SW480 (cell line): ENCODE data around the gene MYO5B.
A peak's percentile ranks its signal among the peaks of the same experiment; 100 is the strongest.
"Not testable (repeated sequence)": the region's sequence is repeated elsewhere in the genome, so short reads cannot be mapped to it uniquely, and the experiment has no call there.

ENCODE experiments used
- DNase-seq: peaks from one replicate; pipeline ENCODE4 v3.0.0-alpha.2; 2016; ENCODE audit warnings: low spot score

Gene MYO5B

DNA sequence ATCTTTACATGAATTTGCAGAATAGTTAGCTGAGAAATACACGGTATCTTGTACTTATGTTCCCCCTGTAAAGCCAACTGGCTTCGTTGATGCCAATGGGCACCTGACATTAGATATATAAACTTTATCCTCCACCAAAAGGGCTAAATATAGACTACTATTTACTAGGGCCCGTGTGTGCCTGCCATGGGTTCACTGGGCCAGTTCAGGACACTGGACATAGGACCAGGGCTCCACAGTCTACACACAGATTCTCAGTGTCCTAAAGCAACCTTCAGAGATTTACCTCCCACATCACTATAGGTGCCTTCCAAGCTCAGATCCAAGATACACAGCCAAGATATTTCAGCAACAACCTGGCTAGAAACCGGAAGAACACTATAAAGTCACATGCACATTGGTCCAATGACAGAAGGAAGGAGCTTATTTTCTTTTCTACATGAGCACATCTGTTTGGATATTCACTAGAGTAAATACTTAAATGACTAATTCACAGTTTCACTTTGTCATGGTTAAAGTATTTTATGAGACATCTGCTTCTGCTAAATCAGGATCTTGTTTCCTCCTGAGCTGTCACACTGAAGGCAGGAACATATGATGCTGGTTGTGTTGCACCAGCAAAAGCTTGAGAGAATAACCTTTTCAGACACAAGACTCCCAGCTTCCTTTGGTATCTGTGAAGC lies 95.1 kb downstream of the MYO5B start:
- DNase-seq: peak; percentile 1

GRCh38 chr18:50097702-50098101 lies 97.2 kb downstream of the MYO5B start:
- DNase-seq: peak; percentile 11

DNA sequence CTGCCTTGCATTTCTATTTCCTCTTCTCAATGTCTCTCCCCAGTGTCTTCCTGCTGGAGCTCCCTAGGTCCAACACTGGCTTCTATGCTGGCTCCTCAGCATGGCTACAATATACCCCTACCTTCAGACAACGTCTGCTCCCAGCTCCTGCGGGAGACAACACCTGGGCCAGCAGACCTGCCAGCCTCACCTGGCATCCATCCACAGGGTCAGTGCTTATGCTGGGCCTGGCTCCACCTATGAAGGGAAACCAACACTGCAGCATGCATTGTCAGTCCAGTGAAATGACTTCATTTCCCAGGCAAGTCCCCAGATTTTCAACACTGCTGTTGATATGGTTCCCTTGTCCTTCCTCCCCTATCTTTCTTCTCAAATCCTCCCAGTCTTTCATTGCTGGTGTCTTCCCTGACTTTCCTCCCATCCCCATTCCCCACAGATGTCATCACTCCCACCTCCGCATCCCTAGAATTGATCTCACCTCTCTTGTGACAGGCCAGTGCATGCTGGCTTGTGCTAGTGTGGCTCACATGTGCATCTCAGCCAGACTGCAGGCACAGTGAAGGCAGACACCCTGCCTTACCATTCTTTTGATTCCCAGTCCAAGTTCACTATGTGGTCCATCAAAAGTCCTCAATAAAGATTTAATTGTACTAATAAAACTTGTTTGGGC lies 98.0 kb downstream of the MYO5B start:
- DNase-seq: no peak

- not testable (repeated sequence) for DNase-seq
Measured at GRCh38 chr18:50094786-50095185, 100.2 kb downstream of the MYO5B start.

- DNase-seq: no peak
Measured at GRCh38 chr18:50094221-50094773, 100.7 kb downstream of the MYO5B start.

DNA sequence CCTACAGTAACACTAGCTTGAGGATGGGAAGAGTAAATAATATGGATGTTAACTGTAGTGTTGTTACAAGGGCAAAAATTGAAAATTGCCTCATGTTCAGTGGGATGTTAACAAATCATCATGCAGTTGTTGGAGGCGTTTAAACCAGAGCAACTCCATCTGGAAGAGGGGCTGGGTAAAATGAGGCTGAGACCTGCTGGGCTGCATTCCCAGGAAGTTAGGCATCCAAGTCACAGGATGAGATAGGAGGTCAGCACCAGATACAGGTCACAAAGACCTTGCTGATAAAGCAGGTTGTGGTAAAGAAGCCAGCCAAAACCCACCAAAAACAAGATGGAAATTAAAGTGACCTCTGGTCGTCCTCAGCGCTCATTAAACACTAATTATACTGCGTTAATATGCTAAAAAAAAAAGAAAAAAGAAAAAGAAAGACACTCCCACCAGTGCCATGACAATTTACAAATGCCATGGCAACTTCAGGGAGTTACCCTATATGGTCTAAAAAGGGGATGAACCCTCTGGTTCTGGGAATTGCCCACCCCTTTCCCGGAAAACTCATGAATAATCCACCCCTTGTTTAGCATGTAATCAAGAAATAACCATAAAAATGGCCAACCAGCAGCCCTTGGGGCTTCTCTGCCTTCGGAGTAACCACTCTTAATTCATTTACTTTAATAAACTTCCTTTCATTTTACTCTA lies 101.4 kb downstream of the MYO5B start:
- no peak for DNase-seq

- no peak for DNase-seq
Measured at GRCh38 chr18:50092245-50092805, 102.6 kb downstream of the MYO5B start.

DNA sequence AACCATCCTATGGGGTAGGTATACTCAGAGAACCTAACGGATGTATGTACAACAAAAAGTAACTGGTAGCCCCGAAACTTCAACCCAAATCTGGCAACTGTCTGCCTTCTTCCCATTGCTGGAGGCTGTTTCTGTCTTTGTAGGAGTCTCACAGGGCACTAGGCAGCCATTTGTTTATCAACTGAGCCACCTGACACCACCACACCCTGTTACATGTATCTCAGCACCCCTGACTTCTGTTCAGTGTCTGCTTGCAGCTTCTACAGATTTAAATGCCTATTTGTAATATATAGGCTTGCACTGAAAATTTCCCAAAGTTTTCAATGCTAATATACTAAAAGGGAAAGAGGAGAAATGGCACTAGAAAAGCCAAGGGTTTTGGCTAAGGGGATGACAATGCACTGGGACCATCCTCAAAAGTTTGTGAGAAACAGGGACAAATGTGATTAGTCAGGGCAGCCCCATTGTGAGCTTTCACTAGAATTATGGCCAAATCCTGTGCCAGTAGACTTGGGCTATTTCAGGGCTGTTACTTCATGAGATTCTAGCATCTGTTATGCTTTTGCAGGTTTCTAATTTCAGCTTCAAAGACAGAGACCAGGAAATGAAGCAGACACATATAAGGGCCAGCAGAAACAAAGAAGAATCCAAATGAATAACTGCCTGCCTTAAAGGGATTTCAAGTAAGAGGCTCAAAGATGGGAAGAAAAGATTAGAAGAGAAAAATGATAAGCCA lies 103.3 kb downstream of the MYO5B start:
- DNase-seq: no peak

DNA sequence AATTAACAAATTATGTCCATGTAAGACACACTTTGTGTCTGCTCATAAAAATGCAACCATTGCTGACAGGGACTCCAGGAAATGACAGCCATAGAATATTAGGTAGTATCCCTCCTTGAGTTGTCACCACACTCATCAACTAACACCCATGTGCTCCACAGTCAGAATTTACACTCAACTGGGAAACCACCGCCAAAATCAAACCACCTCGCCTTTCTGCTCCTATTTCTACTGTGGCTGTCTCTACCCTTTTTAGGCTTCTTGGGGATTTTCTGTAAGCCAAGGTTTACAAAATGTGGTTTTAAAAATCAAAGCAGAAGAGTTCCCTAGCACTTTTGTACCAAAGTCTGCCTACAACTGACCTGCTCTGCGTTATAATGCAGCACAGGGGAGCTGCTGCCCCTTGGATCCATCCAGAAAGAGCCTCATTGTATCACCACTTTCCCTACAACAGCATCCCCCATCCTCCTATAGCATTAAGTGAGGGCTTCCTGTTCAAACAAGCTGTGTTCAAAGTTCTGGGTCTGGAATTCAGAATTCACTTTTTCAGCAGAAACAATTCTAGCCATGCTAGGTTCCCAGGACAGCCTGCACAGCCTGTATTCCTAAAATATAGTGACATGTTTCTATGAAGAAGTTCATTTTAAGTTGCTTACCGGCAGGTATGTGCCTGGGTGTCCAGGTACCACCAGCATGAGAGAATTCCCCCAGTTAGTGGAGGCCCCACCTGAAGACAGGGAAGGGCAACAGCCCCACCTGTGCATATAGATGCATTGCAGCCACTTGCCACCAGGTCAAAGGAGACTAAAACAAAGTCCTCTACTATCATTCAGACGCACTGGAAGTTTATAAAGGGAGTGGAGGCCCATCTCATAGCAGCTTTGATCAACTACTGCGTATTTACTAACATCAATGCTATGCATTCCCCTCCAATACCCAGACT lies 104.3 kb downstream of the MYO5B start:
- no peak for DNase-seq

- DNase-seq: no peak
Measured at GRCh38 chr18:50089702-50090101, 105.2 kb downstream of the MYO5B start.

DNA sequence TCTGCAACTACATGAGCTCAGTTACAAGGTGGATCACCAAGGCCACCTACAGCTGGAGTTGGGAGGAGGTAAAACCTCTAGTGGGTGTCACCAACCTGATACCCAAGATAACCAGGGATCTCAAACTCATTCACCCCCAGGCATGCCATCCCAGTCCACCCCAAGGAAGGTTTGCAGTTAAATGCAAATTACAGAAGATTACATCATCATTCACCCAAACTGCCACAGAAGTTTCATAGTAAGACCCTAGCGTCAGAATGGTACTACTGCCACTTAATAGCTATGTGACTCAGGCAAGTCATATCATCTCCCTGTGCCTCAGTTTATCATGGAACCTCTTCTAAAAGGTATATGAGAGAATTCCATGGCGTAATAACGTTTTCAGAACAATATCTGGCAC lies 111.2 kb downstream of the MYO5B start:
- DNase-seq: no peak

GRCh38 chr18:50080932-50081560 lies 113.9 kb downstream of the MYO5B start:
- DNase-seq: peak; percentile 68

- no peak for DNase-seq
Measured at GRCh38 chr18:50080316-50080715, 114.6 kb downstream of the MYO5B start.

GRCh38 chr18:50079571-50080295 lies 115.2 kb downstream of the MYO5B start:
- no peak for DNase-seq

- no peak for DNase-seq
Measured at GRCh38 chr18:50076277-50076676, 118.7 kb downstream of the MYO5B start.

- no peak for DNase-seq
Measured at GRCh38 chr18:50075772-50076171, 119.2 kb downstream of the MYO5B start.

DNA sequence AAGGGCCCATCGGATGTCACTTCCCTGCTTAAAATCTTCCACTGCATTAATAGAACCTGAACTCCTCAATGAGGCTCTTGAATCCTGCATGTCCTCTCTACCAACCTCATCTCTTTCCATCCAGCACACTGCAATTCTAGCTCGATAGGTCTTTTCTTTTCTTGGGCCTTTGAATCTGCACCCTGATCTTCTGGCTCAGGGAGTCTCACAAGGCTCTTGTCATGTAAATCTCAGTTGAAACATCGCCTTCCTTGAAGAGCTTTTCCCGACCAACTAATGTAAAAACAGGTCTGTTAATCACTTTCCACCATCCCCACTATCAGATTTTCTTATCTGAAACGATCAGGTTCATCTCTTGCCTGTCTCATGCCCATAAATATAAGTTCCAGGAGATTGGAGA lies 120.5 kb downstream of the MYO5B start:
- no peak for DNase-seq

- no peak for DNase-seq
Measured at GRCh38 chr18:50073319-50073718, 121.6 kb downstream of the MYO5B start.

DNA sequence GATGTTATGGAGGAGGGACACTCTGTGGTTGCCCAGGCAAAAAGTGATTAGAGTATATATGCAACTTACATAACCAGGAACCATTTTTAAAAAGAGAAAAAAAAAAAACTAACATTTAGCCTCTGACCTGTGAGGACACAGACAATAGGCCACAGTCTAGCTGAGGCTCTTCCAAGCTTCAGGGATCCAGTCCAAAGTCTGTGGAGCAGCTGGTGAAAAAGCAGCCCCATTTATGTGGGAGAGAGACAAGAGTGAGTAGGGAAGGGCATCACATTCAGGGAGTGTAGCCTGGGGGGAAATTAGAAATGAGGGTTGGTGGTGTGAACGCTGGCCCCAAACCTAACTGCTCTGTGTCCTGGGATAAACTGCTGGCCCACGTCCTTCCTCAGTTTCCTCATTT lies 122.8 kb downstream of the MYO5B start:
- no peak for DNase-seq

DNA sequence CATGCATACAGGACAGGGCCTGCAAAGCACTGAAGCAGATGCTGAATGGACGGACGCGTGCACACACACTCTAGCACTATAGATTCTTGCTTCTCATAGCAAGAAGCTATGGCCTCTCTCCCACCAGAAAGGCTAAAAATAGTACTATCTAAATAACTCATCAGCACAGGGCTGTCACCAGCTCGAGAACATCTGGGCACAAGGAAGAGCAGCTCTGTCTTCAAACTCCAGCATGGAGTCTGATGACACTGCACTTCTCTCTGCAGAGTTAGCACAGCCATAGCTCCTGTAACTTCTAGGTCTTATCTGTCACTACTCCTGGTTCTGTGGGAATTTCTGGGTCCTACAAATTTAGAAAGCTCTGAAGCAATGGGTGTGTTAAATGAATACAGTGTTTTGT lies 123.5 kb downstream of the MYO5B start:
- no peak for DNase-seq
